Limb (tissue), 2 donors: ENCODE data around the gene AKAP17A.
"Not testable (repeated sequence)": the region's sequence is repeated elsewhere in the genome, so short reads cannot be mapped to it uniquely, and the experiment has no call there.

Source experiments
- DNase-seq, 2 donors: peaks; one replicate each; pipeline ENCODE4 v3.0.0-alpha.2; 2016; ENCODE audit errors: extremely low spot score in 2 of 2

AKAP17A gene, protein sequence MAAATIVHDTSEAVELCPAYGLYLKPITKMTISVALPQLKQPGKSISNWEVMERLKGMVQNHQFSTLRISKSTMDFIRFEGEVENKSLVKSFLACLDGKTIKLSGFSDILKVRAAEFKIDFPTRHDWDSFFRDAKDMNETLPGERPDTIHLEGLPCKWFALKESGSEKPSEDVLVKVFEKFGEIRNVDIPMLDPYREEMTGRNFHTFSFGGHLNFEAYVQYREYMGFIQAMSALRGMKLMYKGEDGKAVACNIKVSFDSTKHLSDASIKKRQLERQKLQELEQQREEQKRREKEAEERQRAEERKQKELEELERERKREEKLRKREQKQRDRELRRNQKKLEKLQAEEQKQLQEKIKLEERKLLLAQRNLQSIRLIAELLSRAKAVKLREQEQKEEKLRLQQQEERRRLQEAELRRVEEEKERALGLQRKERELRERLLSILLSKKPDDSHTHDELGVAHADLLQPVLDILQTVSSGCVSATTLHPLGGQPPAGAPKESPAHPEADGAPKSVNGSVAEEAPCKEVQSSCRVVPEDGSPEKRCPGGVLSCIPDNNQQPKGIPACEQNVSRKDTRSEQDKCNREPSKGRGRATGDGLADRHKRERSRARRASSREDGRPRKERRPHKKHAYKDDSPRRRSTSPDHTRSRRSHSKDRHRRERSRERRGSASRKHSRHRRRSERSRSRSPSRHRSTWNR

DNA sequence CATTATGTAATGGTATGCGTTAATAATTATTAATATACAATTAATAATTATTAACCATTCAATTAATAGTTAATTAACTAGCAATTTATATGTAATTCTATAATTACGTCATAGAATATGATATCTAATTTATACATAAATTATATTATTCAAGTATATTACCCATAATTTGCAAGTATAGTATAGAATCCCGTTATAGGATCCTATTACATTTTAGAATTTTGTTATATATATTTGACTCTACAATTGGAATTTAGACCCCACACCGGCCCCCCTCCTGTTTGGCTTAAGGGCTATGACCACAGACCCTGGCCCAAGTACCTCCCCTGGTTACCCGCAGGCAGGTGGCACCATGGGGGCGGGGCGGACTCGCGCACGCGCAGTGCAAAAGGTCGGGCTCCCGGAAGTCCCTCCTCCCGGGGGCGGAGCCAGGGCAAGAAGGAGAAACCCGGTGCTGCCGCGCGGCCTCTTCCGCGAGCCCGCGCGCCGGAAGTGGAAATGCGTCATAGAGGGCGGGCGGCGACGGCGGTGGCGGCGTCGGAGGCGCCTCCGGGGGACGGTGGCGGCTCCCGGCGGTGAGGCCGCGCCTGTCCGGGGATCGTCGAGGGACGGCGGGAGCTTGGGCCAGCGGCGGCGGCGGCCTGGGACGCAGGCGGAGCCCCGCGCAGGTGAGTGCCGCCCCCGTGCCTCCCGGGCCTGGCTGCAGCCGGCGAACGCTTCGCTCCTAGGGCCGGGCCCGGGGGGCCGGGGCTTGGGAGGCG lies at the start of gene AKAP17A:
AKAP17A (plus strand) TSS at position 503 of the 761 bp plus-strand sequence. CDS start 1,859 bp downstream, outside the sequence.
- peak; percentile 91 to 100 for DNase-seq

DNA sequence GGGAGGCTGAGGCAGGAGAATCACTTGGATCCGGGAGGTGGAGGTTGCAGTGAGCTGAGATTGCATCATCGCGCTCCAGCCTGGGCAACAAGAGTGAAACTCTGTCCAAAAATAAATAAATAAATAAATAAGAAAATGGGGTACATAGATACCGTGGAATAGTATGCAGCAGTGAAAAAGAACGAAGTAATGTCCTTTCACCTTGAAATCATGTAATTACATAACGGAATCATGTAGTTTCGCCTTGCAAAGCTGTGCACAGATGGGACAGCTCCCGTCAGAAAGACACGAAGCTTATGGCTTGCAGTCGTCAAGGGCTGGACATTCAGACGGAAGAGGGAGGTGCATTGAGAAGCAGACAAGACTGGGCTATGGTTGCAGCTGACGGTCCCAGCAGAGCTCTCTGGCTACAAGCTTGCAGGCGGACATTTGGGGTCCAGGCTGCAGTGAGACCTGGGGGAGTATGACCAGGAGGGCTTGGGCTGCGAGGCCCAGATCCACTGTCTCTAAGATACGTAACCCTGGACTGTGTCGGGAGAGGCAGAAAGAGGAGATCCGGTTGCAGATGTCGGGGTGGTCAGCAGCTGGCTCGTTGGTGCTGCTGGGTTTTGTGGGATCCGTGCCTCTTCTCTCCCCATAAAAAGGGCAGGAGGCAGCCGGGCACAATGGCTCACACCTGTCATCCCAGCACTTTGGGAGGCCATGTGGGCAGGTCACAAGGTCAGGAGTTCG lies 48.2 kb upstream of the AKAP17A start:
- DNase-seq: no peak

DNA sequence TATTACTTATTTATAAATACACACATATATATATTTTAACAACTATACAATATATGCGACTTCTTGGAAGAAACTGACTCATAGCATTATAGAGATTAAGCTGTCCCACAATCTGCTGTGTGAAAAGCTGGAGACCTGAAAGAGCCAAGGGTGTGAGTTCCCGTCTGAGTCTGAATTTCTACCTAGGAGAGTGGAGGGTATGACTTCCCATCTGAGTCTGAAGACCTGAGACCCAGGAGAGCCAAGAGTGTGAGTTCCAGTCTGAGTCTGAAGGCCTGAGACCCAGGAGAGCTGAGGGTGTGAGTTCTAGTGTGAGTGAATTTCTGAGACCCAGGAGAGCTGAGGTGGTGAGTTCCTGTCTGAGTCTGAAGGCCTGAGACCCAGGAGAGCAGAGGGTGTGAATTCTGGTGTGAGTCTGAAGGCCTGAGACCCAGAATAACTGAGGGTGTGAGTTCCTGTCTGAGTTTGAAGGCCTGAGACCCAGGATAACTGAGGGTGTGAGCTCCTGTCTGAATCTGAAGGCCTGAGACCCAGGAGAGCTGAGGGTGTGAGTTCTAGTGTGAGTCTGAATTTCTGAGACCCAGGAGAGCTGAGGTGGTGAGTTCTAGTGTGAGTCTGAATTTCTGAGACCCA lies 45.5 kb upstream of the AKAP17A start:
- no peak for DNase-seq

DNA sequence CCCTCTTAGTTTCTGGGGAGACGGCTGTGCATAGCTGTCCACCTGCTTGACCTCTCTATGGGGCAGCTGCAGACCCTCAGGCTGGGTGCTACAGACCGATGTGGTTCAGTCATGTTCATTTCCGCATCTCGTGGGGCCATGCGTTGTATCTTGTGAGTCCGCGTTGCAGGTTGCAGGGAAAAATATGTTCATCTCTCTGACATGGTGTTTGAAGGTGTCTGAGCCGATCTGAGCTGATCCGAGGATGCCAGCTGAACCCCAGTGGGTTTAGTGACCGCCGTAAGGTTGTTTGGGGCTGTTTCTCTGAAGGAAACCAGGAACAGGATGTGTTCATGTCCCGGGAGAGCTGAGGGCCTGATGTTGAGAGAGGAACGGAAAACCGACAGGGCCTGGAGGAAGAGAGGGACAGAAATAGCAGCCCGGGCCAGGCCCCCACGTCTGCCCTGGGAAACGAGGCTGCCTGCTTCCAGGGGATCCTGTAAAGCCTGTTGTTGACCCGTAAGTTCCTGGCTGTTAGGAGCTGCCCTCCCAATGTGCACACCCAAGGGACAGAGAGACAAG lies 44.6 kb upstream of the AKAP17A start:
- DNase-seq: no peak

DNA sequence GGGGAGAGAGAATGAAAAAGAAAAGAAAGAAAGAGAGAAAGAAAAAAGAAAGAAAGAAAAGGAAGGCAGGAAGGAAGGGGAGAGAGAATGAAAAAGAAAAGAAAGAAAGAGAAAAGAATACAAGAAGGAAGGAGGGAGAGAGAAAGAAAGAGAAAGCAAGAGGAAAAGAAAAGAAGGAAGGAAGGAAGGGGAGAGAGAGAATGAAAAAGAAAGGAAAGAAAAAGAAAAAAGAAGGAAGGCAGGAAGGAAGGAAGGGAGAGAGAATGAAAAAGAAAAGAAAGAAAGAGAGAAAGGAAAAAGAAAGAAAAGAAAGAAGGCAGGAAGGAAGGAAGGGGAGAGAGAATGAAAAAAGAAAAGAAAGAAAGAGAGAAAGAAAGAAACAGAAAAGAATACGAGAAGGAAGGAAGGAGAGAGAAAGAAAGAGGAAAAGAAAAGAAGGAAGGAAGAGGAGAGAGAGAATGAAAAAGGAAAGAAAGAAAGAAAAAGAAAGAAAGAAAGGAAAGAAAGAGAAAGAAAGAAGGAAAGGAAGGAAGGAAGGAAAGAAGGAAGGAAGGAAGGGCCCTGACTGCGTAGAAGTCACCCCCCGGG lies 39.4 kb upstream of the AKAP17A start:
- DNase-seq: no peak

DNA sequence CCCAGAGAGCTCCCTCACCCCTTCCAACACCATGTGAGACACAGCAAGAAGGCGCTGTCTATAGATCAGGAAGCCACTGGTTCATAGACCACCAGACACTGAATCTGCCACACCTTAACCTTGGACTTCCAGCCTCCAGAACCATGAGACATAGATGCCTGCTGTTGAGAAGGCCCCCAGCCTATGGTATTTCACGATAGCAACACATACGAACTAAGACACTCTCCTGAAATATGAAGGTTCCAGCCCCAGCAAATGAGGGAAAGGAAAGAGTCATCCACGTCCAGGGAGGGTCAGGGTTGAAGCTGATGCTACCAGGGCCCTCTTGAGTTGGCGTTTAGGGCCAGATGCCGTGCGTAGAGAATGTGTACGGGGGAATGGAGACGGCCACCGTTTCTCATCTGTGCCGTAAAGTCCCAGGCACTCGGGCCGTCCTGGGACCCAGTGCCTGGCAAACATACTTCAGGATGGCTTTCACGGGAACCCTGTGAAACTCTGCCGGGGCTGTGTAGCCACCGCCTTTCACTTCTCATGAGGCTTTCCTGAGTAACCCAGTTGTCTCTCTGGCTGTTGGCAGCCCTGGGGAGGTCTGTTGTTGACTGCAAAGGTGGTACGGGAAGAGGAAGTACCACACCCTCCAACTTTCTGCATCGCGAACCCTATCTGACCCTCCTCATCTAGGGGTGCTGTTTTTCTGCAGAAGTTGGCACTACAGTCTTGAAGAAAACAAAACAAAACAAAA lies 36.8 kb upstream of the AKAP17A start:
- DNase-seq: no peak

DNA sequence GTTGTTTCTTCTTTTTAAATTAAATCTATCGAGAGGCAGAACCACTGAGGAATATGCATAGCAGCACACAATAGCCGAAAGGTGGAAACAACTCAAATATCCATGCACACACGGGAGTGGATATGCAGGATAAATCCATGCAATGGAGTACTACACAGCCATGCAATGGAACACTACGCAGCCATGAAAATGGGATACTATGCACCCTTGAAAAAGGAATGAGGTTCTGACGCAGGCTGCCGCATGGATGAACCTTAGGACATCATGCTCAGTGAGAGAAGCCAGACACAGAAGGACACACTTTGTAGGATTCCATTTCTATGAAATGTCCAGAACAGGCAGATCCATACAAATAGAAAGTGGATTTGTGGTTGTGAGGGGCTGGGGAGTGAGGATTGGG lies 36.0 kb upstream of the AKAP17A start:
- DNase-seq: no peak

DNA sequence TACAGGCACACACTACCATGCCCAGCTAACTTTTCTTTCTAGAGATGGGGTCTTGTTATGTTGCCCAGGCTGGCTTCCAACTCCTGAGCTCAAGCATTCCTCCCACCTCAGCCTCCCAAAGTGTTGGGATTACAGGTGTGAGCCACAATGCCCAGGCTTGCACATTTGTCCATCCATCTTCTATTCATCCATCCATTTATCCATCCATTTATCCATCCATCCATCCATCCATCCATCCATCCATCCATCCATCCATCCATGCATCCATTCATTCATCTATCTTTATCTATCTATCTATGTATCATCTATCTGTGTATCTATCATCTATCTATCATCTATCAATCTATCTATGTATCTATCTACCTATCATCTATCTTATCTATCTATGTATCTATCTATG lies 34.0 kb upstream of the AKAP17A start:
- not testable (repeated sequence) for DNase-seq

DNA sequence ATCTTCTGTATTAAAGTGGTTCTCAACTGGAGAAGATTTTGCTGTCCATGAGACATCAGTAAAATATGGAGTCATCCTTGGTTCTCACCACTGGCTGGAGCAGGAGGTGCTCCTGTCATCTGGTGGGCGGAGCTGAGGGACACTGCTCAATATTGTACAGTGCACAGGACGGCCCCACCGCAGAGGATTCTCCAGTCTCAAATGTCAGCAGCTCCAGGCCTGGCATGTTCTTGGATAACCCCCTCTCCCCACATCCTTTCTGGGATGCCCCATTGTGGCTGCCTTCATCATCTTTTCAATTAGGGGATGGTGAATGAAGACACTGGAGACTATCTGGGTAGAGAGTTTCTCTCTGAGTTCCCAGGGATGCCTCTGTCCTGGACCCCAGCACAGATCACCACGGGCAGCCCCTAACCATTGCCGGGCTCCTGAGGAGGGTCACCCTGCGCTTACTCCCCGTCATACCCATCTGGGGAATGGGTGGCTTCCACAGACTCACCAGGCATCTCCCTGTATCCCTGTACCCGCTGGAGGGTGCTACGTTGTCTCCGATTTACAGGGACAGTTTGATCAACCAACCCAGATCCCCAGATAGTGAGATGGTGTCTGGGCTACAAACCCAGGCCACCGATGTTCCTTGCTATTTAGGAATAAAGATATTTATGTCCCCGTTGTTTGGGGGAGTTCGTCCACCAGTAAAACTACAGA lies 32.5 kb upstream of the AKAP17A start:
- DNase-seq: no peak

DNA sequence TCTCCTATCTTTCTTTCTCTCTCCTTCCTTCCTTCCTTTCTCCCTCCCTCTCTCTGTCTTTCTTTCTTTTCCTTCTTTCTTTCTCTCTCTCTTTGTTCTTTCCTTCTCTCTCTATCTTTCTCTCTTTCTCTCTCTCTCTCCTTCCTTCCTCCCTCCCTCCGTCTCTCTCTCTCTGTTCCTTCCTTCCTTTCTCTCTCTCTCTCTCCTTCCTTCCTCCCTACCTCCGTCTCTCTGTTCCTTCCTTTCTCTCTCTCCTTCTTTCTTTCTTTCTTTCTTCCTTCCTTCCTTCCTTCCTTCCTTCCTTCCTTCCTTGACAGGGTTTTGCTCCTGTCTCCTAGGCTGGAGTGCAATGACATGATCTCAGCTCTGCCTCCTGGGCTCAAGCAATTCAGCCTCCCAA lies 30.2 kb upstream of the AKAP17A start:
- no peak for DNase-seq

DNA sequence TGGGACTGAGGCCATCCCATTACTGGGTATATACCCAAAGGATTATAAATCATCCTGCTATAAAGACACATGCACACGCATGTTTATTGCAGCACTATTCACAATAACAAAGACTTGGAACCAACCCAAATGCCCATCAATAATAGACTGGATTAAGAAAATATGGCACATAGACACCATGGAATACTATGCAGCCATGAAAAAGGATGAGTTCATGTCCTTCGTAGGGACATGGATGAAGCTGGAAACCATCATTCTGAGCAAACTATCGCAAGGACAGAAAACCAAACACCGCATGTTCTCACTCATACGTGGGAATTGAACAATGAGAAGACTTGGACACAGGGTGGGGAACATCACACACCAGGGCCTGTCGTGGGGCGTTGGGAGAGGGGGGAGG lies 27.3 kb upstream of the AKAP17A start:
- not testable (repeated sequence) for DNase-seq

DNA sequence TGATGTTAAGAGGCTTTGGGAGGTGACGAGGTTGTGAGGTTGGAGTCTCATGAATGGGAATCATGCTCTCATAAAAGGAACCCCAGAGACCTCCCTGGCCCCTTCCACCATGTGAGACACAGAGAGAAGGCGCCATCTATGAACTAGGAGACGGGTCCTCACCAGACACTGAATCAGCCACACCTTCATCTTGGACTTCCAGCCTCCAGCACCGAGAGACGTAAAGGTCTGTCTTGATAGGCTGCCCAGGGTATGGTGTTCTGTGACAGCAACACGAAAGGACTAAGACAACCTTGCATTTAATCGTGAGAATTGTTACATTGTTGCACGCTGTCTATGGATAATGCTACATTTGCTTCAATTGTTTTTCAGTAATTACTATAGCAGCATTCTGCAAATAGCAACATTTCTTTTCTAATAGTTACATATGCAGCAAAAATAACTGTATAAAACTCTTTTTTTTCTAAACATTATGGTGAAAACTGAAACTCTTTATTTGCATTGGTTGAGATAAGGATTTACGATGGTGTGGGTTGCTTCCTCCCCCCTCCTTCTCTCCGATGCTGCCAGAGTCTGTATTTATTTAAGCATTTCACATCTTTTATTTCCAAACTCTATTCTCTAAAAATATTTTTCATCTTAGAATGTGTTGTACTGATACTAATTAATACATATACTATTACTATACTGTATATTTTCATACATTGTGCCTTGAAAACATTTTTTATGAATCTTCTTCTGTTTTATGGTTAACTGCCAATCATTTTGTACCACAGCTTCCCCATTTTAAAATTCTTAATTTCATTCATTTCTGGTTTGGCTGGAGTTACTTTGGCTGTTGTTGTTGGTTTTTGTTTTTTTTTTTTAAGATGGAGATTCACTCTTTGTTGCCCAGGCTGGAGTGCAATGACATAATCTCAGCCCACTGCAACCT lies 26.4 kb upstream of the AKAP17A start:
- no peak for DNase-seq

DNA sequence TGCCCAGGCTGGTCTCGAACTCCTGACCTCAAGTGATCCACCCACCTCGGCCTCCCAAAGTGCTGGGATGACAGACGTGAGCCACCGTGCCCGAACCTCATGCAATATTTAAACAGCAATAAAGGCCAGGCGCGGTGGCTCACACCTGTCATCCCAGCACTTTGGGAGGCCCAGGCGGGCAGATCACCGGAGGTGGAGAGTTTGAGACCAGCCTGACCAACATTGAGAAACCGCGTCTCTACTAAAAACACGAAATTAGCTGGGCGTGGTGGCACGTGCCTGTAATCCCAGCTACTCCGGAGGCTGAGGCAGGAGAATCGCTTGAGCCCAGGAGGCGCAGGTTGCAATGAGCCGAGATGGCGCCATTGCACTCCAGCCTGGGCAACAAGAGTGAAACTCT lies 17.2 kb upstream of the AKAP17A start:
- not testable (repeated sequence) for DNase-seq

DNA sequence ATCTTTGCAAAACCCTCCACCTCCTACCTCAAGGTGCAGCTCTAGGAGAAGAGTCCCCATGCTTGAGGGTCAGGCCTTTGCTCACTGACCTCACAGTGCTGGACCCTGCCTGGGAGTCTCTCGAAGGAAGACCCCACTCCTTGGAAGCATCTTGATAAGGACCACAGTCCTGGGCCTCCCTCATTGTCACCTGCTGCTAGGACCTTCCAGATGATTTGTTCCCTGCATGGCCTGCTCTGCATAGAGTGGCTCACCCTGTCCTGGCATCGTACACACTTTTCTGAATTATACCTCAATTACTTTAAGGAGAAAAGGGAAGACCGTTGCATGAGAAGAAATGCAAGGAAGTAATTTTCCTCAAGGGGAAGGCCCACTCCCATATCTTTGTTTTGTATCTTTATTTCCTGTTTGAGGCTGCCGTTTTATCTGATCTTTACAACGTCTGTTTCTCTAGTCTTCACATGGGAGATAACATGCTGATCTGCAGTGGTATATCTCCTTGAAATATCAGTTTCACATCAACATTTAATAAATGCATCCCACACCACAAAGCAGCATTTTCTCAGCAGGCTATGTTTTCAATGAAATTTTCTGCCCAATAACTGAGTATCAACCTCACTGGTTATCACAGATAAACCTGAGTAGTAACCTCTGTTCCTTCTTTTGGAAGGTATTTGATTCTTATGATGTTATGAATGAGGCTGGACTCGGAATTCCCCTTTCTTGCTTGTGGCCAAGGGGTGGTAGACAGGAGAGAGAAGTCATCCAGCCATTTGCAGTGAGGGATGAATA lies 15.0 kb upstream of the AKAP17A start:
- DNase-seq: no peak

DNA sequence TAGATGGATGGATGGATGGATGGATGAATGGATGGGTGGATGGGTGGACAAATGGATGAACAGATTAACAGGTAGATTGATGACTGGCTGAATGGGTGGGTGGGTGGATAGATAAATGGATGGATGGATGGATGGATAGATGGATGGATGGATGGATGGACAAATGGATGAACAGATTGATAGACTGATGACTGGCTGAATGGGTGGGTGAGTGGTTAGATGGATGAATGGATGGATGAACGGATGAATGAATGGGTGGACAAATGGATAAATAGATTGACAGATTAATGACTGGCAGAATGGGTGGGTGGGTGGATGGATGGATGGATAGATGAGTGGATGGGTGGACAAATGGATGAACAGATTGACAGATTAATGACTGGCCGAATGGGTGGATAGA lies 13.6 kb upstream of the AKAP17A start:
- DNase-seq: no peak

DNA sequence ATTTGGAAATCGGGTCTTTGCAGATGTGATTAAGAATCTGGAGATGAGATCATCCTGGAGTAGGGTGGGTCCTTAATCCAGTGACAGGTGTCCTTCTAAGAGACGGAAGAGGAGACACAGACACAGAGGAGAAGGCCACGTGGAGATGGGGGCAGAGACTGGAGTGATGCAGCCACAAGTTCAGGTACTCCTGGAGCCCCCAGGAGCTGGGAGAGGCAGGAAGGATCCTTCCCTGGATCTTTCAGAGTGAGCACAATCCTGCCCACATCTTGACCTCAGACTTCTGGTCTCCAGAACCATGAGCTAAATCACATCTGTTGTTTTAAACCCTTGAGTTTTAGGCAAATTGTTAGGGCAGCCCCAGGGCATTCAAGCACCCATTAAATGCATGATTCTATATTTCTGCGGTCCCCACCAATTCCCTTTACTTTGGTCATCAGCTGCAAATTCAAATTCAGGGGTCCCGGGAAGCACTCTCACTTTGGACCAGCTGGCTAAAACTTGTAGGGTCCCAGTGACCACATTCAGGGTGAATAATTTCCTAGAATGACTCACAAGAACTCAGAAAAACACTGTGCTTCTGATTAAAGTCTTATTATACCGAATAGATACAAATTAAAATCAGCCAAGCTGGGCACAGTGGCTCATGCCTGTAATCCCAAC lies 12.8 kb upstream of the AKAP17A start:
- DNase-seq: no peak

DNA sequence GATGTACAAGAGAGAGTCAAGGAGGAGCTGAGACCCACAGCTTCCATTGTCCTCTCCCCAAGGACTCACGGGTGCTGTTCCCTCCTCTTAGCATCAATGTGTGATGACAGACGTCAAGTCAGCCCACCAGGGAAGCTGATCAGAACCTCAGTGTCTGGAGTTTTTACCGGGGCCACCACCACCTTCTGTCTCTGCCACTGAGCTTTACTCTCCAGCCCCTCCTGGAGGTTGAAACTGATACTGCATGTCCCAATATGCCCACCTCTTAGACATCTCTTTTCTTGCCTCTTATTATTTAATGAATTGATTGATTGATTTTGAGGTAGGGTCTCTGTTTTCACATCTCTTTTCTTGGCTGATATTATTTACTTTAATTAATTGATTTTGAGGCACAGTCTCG lies 10.3 kb upstream of the AKAP17A start:
- no peak for DNase-seq
